ENCODE results near the gene DRD4. TPM values are rescaled to one million over a fixed set of nuclear protein-coding genes. Genes with fewer than 3 reads are reported as not detected.

Gene DRD4
- total and polyA plus RNA-seq, 9 of the 15 experiments (the other 6 are each of a cell fraction or from before 2014, with no cell fraction given) = 0.04 to 0.95 (median 0.21) TPM; not detected in 5

- POLR2A ChIA-PET = interaction anchor here (0.5 to 0.9 kb wide), 2 partner anchors 9 to 48 kb away, joined by 3 read pairs; no protein-coding TSS in a partner anchor
- Histone ChIP-seq H3K9me3 (replicated peaks; ENCODE audit: control insufficient read depth, insufficient read depth, low read depth, low read length) (peaks cover 2% of the 10 kb centered on the region; the same call in 1 of the 2 replicates), H4K20me1 (replicated peaks; ENCODE audit: control insufficient read depth, insufficient read depth, low read length) (no peaks in the 10 kb centered on the region), H3K4me2 (ENCODE audit: insufficient read depth, low read length) (no peak overlapping the region), H3K36me3 (ENCODE audit: control insufficient read depth, insufficient read depth, low read length) (peaks cover 60% of the 10 kb centered on the region; the same call in 2 of the 3 replicates), H3K4me3 (no peak overlapping the region), H2AFZ (ENCODE audit: low read depth, low read length) (no peak overlapping the region), H3K27ac (ENCODE audit: extremely low read depth, low read depth, low read length) (no peak overlapping the region), H3K9me1 (ENCODE audit: control insufficient read depth, insufficient read depth, low read length) (no peaks in the 10 kb centered on the region), H3K9ac (ENCODE audit: insufficient read depth in 1 of 2, low read depth in 2 of 2, low read length in 2 of 2) (no peak overlapping the region; a peak in 1 of 4 replicates), H3K4me1 (replicated peaks in 1 of 2; ENCODE audit: control insufficient read depth in 2 of 2, insufficient read depth in 2 of 2, low read length in 2 of 2) (peaks cover 0 to 33% of the 10 kb centered on the region in 2 experiments; a peak in 2 of 5 replicates), H3K27me3 (ENCODE audit: control insufficient read depth in 2 of 2, insufficient read depth in 2 of 2, low read length in 2 of 2) (no peaks in the 10 kb centered on the region), H3K79me2 (ENCODE audit: control insufficient read depth, insufficient read depth, low read length) (no peaks in the 10 kb centered on the region)
- 77% methylated on average over 26 of the region's 50 CpGs for WGBS (ENCODE audit: insufficient coverage, low coverage, missing lambda C conversion rate)
- FAIRE-seq = no peak
- BruUV-seq (replicated peaks) = no TSS peak
- no peak for DNase-seq (ENCODE audit: extremely low read depth in 1 of 4, low spot score in 3 of 4)
- intact Hi-C loops (cut with micrococcal nuclease) = no loop called here
- TF ChIP-seq POLR2A (conservative IDR thresholded peaks at IDR 0.05) (0 out of 2 replicates have a peak, but pooled peaks have one; percentile 32), RBM22 (IDR thresholded peaks at IDR 0.05; ENCODE audit: low read depth, low read length, poor library complexity, severe bottlenecking) (peak; percentile 63), ZNF217 (CRISPR knock-in tag; IDR thresholded peaks at IDR 0.05) (no peak), POLR2G (IDR thresholded peaks at IDR 0.05; ENCODE audit: low read depth, low read length) (peak; percentile 70), KLF6 (CRISPR knock-in tag; IDR thresholded peaks at IDR 0.05; ENCODE audit: borderline replicate concordance) (no peak), DEAF1 (CRISPR knock-in tag; IDR thresholded peaks at IDR 0.05) (peak; percentile 3), ZBTB33 (CRISPR knock-in tag; IDR thresholded peaks at IDR 0.05) (0 out of 2 replicates have a peak, but pooled peaks have one; percentile 9)
- CTCF ChIA-PET (ENCODE audit: low intra/inter-chr PET ratio) = no interaction called here
- in situ Hi-C loops (cut with MboI) = no loop called here
- peak; percentile 8; the same call in 1 of the 3 replicates for ATAC-seq
Measured at GRCh38 chr11:643849-644738, 7.0 kb downstream of the DRD4 start.
